Lower leg skin (tissue), 4 donors: Measurements from ENCODE around the gene DUSP9. TPM values are rescaled to one million over a fixed set of nuclear protein-coding genes. Genes with fewer than 3 reads are reported as not detected.
"Not testable (repeated sequence)": the region's sequence is repeated elsewhere in the genome, so short reads cannot be mapped to it uniquely, and the experiment has no call there.

Experiments used
- DNase-seq, 2 donors: peaks; one replicate each; pipeline ENCODE4 v3.0.0-alpha.2; 2019; ENCODE audit warnings: low spot score in 2 of 2
- H3K4me3 ChIP-seq: fragments of 200-600 bp; sonication (generic); 2 replicates; pipeline ENCODE4 v1.5.1; 2017; ENCODE audit warnings: mild to moderate bottlenecking, low read depth; ENCODE audit not compliant: poor library complexity, severe bottlenecking
- POLR2A ChIP-seq, 2 donors: fragments of 450-650 bp; IDR thresholded peaks; one replicate each; pipeline ENCODE4 v1.6.1; 2016 to 2017; ENCODE audit warnings: antibody characterized with exemption in 2 of 2, mild to moderate bottlenecking in 1 of 2, moderate library complexity in 1 of 2
- WGBS, 2 donors: methylation state at CpG; one replicate each; pipeline ENCODE4 v1.1.5; 2018; 5-methylcytosine and 5-hydroxymethylcytosine counted together
- intact Hi-C: fragments of 100-400 bp; cut with DNase I; formaldehyde crosslinking; loops from one replicate; pipeline ENCODE4 v1.15.0; 2023; ENCODE audit warnings: low total_unique reads
- total RNA-seq, 4 donors: library from RNA; depleted of rRNA; stranded (reverse); fragments of >200 nt; gene quantifications; one replicate each; pipeline ENCODE4 v1.1.0, GENCODE V29; 2016
- TF ChIP-seq, protein P1 (sequence below), 3 donors: fragments of 450-650 bp; IDR thresholded peaks; one replicate each; pipeline ENCODE4 v1.5.1; 2016; ENCODE audit warnings: antibody characterized with exemption in 3 of 3, mild to moderate bottlenecking in 3 of 3, moderate library complexity in 2 of 3

The DUSP9 gene
- total RNA-seq, 4 donors from 2014 or later: 0.13 to 0.20 TPM; not detected in 2

DNA sequence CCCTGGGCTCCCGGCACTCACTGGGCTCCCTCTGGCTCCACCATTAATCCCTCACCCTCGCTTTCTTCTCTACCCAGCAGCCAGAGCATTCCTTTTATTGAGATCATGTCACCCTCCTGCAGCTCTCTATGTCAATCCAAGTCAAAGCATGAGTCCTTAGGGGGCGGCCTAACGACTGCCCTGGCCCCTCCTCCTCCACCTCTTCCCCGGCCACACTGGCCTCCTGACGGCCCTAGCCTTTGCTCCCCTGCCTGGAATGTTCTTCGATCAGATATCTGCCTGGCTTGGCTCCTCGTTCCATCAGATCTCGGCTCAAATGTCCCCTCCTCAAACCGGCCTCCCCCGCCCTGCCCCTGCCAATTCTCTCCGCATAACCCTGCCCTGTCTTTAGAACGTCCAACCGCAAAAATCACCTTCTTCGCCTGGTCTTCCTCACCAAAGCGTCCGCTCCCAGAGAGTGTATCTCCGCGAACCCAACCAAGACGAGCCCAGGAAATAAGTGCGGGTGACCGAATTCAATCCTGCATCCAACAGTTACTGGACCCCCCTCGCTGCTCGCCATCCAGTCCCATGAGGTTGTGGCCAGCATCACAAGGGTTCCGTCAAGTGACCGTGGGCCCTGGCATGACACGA is 27.3 kb downstream of the DUSP9 start:
- WGBS, 2 donors: 78 to 84% methylated on average over 27 of the region's 27 CpGs
- intact Hi-C loops: no loop called here

GRCh38 chrX:153681175-153681574 is 34.2 kb downstream of the DUSP9 start:
- 77 to 80% methylated on average over 12 of the region's 12 CpGs for WGBS, 2 donors
- DNase-seq: peak in 1 of 2 donors; percentile 70
- intact Hi-C loops: no loop called here
- no peak for TF ChIP-seq POLR2A (IDR thresholded peaks at IDR 0.05)
- TF ChIP-seq, protein P1, sequence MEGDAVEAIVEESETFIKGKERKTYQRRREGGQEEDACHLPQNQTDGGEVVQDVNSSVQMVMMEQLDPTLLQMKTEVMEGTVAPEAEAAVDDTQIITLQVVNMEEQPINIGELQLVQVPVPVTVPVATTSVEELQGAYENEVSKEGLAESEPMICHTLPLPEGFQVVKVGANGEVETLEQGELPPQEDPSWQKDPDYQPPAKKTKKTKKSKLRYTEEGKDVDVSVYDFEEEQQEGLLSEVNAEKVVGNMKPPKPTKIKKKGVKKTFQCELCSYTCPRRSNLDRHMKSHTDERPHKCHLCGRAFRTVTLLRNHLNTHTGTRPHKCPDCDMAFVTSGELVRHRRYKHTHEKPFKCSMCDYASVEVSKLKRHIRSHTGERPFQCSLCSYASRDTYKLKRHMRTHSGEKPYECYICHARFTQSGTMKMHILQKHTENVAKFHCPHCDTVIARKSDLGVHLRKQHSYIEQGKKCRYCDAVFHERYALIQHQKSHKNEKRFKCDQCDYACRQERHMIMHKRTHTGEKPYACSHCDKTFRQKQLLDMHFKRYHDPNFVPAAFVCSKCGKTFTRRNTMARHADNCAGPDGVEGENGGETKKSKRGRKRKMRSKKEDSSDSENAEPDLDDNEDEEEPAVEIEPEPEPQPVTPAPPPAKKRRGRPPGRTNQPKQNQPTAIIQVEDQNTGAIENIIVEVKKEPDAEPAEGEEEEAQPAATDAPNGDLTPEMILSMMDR (IDR thresholded peaks at IDR 0.05): no peak
- no peak overlapping the region for H3K4me3 ChIP-seq

More for the DNA sequence above, 27.3 kb downstream of the DUSP9 start:
- H3K4me3 ChIP-seq: no peak overlapping the region
- peak in 1 of 2 donors; percentile 76 for DNase-seq
- TF ChIP-seq, protein P1 (IDR thresholded peaks at IDR 0.05): no peak
- TF ChIP-seq POLR2A (IDR thresholded peaks at IDR 0.05): no peak

DNA sequence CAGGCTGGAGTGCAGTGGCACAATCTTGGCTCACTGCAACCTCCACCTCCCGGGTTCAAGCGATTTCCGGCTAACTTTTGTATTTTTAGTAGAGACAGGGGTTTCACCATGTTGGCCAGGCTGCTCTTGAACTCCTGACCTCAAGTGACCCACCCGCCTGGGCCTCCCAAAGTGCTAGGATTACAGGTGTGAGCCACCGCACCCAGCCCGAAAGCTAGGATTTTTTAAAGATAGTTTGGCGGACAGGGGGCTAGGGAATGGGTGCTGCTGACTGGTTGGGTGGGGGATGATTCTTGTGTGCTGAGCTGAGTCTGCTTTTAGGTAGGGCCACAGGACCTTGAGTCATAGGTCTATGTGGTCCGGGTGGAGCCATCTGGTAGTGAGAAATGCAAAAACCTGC is 36.5 kb downstream of the DUSP9 start:
- intact Hi-C loops, H3K4me3 ChIP-seq: not testable (repeated sequence)
- DNase-seq: peak in 1 of 2 donors; percentile 75
- 97 to 99% methylated on average over 8 of the region's 8 CpGs for WGBS, 2 donors

GRCh38 chrX:153684467-153685155 is 37.6 kb downstream of the DUSP9 start:
- intact Hi-C loops: no loop called here
- peak in 1 of 2 donors; percentile 77 for DNase-seq
- WGBS, 2 donors: 63 to 68% methylated on average over 10 to 21 of the region's 21 CpGs
- H3K4me3 ChIP-seq: no peak overlapping the region
- no peak for TF ChIP-seq POLR2A (IDR thresholded peaks at IDR 0.05)
- TF ChIP-seq, protein P1 (IDR thresholded peaks at IDR 0.05): no peak

DNA sequence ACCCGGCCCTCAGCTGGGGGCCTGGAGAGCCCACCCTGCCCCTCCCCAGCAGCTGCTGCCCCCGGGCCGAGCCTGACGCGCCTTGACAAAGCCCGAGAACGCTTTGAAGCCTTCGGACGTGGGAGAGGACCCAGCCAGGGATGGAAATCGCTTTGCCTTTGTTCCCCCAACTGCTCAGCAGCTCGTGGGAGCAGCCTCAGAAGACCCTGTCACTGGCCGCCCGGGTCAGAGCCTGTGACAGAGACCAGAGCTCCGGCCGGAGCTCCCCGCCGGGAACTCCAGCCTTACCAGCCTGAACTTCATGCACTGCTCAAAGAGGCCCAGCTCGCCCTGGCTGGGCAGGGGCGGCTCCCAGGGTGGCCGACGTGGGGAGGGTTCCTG is 38.1 kb downstream of the DUSP9 start:
- DNase-seq: no peak
- no peak for TF ChIP-seq POLR2A (IDR thresholded peaks at IDR 0.05)
- TF ChIP-seq, protein P1 (IDR thresholded peaks at IDR 0.05): no peak
- H3K4me3 ChIP-seq: no peak overlapping the region
- 86% methylated on average over 13 of the region's 21 CpGs; no CpG with 5 or more reads in 1 of the 2 donors for WGBS, 2 donors
- intact Hi-C loops: no loop called here

DNA sequence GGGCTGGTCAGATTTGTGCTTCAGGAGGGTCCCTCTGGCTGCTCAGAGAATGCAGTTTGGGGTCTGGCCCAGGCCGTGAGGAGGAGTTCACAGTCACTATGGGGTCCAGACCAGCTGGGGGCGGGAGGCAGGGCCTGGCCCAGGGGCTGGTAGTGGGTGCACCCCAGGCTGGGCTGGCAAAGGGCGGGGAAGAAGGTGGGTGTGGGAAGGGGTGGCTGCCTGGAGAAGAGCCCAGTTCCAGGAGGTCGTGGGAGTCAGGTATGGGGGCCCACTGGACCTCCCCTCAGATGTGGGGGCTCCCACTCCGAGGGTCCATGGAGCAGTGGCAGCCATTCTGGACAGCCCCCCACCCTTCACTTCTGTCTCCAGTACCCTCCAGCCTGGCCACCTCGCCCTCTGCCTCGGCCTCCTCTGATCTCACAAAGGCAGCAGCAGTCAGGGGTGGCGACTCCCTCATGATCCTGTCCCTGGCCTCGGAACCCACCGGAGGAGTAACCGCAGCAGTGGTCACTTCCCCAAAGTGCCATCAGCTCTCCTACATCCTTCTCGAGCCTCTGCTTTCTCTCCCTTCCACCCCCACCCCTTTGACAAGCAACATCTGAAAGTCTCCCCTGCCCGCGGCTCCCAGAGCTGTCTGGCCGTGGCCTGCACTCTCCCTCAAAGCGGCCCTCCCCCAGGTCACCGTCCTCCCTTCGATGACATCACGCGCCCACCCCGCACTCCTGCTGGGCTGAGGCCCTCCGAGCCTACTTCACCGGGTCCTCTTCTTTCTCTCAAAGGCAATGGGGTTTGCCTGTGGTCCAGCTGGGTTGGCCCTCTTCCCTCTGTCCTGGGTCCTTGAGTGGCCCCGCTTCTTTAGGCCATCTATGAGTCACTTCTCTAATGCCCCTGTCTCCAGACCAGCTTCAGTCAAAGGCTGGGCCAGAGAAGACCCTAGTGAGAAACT is 39.0 kb downstream of the DUSP9 start:
- intact Hi-C loops: no loop called here
- no peak for DNase-seq
- 67 to 80% methylated on average over 15 to 24 of the region's 24 CpGs for WGBS, 2 donors
- H3K4me3 ChIP-seq: no peak overlapping the region
- TF ChIP-seq POLR2A (IDR thresholded peaks at IDR 0.05): no peak
- TF ChIP-seq, protein P1 (IDR thresholded peaks at IDR 0.05): no peak
